Neural cell (in vitro differentiated cells): ENCODE data around the gene ITPK1.

Experiments
- CTCF ChIP-seq: fragments of 450-650 bp; IDR thresholded peaks from 2 replicates; pipeline ENCODE4 v1.5.1; 2014; ENCODE audit warnings: antibody characterized with exemption, mild to moderate bottlenecking, moderate library complexity; ENCODE audit not compliant: poor library complexity, severe bottlenecking
- EP300 ChIP-seq: fragments of 450-650 bp; conservative IDR thresholded peaks from 2 replicates; pipeline ENCODE4 v1.6.1; 2014; ENCODE audit warnings: antibody characterized with exemption, mild to moderate bottlenecking, moderate library complexity; ENCODE audit not compliant: poor library complexity, severe bottlenecking
- MXI1 ChIP-seq: fragments of 450-650 bp; conservative IDR thresholded peaks from 2 replicates; pipeline ENCODE4 v1.6.1; 2014; ENCODE audit warnings: antibody characterized with exemption, mild to moderate bottlenecking; ENCODE audit not compliant: poor library complexity, severe bottlenecking
- POLR2AphosphoS5 ChIP-seq: IDR thresholded peaks from 2 replicates; pipeline ENCODE4 v1.6.1; 2012
- SMC3 ChIP-seq: fragments of 450-650 bp; conservative IDR thresholded peaks from 2 replicates; pipeline ENCODE4 v1.6.1; 2014; ENCODE audit warnings: antibody characterized with exemption, mild to moderate bottlenecking, moderate library complexity; ENCODE audit not compliant: poor library complexity
- TAF1 ChIP-seq: IDR thresholded peaks from 2 replicates; pipeline ENCODE4 v1.6.1; 2012; ENCODE audit warnings: low read depth

GRCh38 chr14:93110856-93111419 lies 4.8 kb downstream of the ITPK1 start:
- TF ChIP-seq CTCF = no peak
- no peak for TF ChIP-seq SMC3
- no peak for TF ChIP-seq EP300
- no peak for TF ChIP-seq TAF1
- no peak for TF ChIP-seq MXI1
- no peak for TF ChIP-seq POLR2AphosphoS5
